WERI-Rb-1 (cell line): ENCODE data around the gene TMEM127.

Experiments
- DNase-seq: peaks from one replicate; pipeline ENCODE4 v3.0.0-alpha.2; 2020
- H3K27ac ChIP-seq: fragments of 250-450 bp; sonication (Bioruptor Pico); 2 replicates; pipeline ENCODE4 v1.5.1; 2020; ENCODE audit warnings: mild to moderate bottlenecking, moderate library complexity
- H3K27me3 ChIP-seq: fragments of 250-450 bp; sonication (Bioruptor Pico); 2 replicates; pipeline ENCODE4 v1.5.1; 2021; ENCODE audit warnings: mild to moderate bottlenecking, low read depth, moderate library complexity; ENCODE audit not compliant: insufficient read depth, severe bottlenecking
- H3K36me3 ChIP-seq: fragments of 250-450 bp; sonication (Bioruptor Pico); 2 replicates; pipeline ENCODE4 v1.5.1; 2020; ENCODE audit warnings: mild to moderate bottlenecking, moderate library complexity
- H3K4me3 ChIP-seq: 2 replicates; pipeline ENCODE4 v1.5.1; 2011; ENCODE audit warnings: low read depth, mild to moderate bottlenecking, control low read depth, low read length
- H3K9me3 ChIP-seq: fragments of 250-450 bp; sonication (Bioruptor Pico); 2 replicates; pipeline ENCODE4 v1.5.1; 2021; ENCODE audit warnings: mild to moderate bottlenecking, moderate library complexity; ENCODE audit not compliant: severe bottlenecking
- CTCF ChIP-seq: IDR thresholded peaks from 2 replicates; pipeline ENCODE4 v1.5.1; 2011; ENCODE audit warnings: low read depth, mild to moderate bottlenecking, control low read depth, inconsistent platforms, low read length

The TMEM127 gene

GRCh38 chr2:96249654-96250053, 16.1 kb downstream of the TMEM127 start:
- Histone ChIP-seq H3K9me3 (no peaks in the 10 kb centered on the region), H3K4me3 (no peak overlapping the region), H3K27ac (no peak overlapping the region), H3K36me3 (peaks cover 28% of the 10 kb centered on the region), H3K27me3 (no peaks in the 10 kb centered on the region)
- TF ChIP-seq CTCF, result no peak
- DNase-seq, result no peak

DNA sequence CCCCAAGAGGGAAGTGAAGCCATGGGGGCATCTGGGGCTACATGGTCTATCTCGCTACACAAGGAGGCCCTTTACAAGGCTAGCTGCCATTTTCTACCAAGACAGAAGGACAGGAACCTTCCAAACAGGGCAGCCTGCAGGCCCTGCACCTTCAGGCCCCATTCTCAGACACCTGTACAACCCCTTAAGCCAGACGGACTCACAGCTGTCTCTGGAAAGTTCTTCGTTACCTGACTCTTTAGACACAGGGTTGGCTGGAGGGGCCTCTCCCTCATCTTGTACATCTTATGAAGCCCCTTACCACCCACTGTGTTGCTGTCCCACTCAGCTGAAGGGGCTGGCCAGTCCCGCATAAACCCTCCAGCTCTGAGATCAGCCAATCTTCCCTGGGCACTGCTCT, 17.2 kb downstream of the TMEM127 start:
- H3K27me3 ChIP-seq, result no peaks in the 10 kb centered on the region
- H3K4me3 ChIP-seq, result no peak overlapping the region
- no peak overlapping the region for H3K27ac ChIP-seq
- peaks cover 18% of the 10 kb centered on the region for H3K36me3 ChIP-seq
- no peak for TF ChIP-seq CTCF
- H3K9me3 ChIP-seq, result no peaks in the 10 kb centered on the region
- no peak for DNase-seq

DNA sequence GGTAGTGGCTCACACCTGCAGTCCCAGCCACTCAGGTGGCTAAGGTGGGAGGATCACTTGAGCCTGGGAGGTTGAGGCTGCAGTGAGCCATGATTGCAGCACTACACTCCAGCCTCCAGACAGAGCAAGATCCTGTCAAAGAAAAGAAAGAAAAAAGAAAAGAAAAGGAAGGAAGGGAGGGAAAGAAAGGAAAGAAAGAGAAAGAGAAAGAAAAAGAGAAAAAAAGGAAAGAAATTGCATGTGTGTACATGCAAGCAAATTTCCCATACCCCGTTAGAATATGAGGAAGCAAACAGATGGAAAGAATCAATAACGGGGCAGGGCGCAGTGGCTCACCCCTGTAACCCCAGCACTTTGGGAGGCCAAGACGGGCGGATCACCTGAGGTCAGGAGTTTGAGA, 17.9 kb downstream of the TMEM127 start:
- no peak for DNase-seq
- Histone ChIP-seq H3K27ac (no peak overlapping the region), H3K36me3 (peaks cover 10% of the 10 kb centered on the region), H3K9me3 (no peaks in the 10 kb centered on the region), H3K4me3 (no peak overlapping the region), H3K27me3 (no peaks in the 10 kb centered on the region)
- TF ChIP-seq CTCF, result no peak

DNA sequence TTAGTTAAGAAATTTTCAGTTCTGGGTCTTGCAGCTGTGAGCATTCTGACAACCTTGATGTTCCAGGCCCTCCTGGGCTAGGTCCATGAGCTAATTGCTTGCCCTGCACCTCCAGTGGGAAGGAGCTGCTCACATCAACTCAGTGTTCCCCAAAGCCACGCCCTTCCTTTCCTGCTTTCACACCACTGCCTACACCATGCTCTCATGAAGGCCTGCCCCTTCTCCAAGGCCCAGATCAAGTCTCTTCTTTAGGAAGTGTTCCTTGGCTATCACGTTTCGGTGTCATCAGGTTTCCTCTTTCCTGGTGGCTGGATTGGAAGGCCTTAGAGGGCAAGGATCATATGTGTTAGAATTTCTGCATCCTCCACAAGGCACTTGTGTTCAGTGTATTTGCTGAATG, 18.8 kb downstream of the TMEM127 start:
- Histone ChIP-seq H3K27me3 (no peaks in the 10 kb centered on the region), H3K9me3 (no peaks in the 10 kb centered on the region), H3K4me3 (no peak overlapping the region), H3K36me3 (peaks cover 2% of the 10 kb centered on the region), H3K27ac (no peak overlapping the region)
- no peak for TF ChIP-seq CTCF
- no peak for DNase-seq

DNA sequence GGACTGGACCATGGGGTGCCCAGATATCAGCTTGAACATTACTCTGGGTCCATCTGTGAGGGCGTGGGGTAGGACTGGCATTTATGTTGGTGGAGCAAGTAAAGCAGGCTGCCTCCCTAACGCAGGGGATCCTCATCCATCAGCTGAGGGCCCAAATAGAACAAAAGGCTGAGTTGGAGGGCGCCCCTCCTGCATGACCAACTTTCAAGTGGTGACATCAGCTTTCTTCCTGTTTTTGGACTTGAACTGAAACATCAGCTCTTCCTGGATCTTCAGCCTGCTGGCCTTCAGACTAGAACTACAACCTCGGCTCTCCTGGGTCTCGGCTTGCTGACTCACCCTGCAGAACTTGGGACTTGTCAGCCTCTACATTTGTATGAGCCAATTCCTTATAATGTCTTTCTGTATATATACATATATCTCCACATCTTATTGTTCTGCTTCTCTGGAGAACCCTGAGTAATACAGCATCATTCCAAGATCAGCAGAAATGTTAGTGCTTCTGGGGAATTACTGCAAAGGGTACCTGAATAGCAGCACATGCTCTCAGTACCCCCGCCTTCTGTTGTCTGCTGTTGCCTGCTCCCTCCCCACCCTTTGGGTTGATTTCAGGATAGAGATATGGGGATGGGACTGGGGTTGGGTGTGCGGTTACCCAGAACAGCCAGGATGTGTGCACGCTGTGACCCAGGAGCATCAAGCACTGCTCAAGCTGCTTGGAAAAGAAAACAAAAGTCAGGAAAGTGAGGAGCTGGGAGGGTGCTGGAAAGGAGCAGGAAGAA, 20.0 kb downstream of the TMEM127 start:
- Histone ChIP-seq H3K36me3 (peaks cover 2% of the 10 kb centered on the region; the same call in 1 of the 2 replicates), H3K27me3 (no peaks in the 10 kb centered on the region), H3K9me3 (no peaks in the 10 kb centered on the region), H3K4me3 (no peak overlapping the region), H3K27ac (no peak overlapping the region)
- no peak for TF ChIP-seq CTCF
- no peak for DNase-seq

DNA sequence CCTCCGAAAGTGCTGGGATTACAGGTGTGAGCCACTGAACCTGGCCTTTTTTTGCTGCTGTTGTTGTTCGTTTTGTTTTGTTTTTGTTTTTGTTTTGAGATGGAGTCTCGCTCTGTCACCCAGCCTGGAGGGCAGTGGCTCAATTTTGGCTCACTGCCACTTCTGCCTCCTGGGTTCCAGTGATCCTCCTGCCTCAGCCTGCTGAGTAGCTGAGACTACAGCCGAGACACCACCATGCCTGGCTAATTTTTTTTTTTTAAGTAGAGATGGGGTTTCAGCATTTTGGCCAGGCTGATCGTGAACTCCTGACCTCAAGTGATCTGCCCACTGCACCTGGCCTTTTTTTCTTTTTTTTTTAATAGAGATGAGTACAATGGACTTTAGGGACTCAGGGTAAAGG, 22.0 kb downstream of the TMEM127 start:
- TF ChIP-seq CTCF, result no peak
- Histone ChIP-seq H3K36me3 (no peaks in the 10 kb centered on the region; the same call in 1 of the 2 replicates), H3K27me3 (no peaks in the 10 kb centered on the region), H3K4me3 (no peak overlapping the region), H3K9me3 (no peaks in the 10 kb centered on the region), H3K27ac (no peak overlapping the region)
- no peak for DNase-seq
